BLaER1 (cell line): Measurements from ENCODE around the gene ATL2.

ENCODE experiments used
- H3K27ac ChIP-seq: shearing (Covaris generic); formaldehyde crosslinking; 2 replicates; pipeline ENCODE4 v1.8.1; 2022
- H3K27me3 ChIP-seq: shearing (Covaris generic); formaldehyde crosslinking; 2 replicates; pipeline ENCODE4 v1.8.1; 2022
- H3K36me3 ChIP-seq: shearing (Covaris generic); formaldehyde crosslinking; 2 replicates; pipeline ENCODE4 v1.8.1; 2022
- H3K4me1 ChIP-seq: shearing (Covaris generic); formaldehyde crosslinking; 2 replicates; pipeline ENCODE4 v1.8.1; 2022
- H3K4me2 ChIP-seq: shearing (Covaris generic); formaldehyde crosslinking; 2 replicates; pipeline ENCODE4 v1.8.1; 2022
- H3K4me3 ChIP-seq: shearing (Covaris generic); formaldehyde crosslinking; 2 replicates; pipeline ENCODE4 v1.8.1; 2022
- H3K9ac ChIP-seq: shearing (Covaris generic); formaldehyde crosslinking; 2 replicates; pipeline ENCODE4 v1.8.1; 2022
- H3K9me3 ChIP-seq: shearing (Covaris generic); formaldehyde crosslinking; 2 replicates; pipeline ENCODE4 v1.8.1; 2022
- H4K20me1 ChIP-seq: shearing (Covaris generic); formaldehyde crosslinking; 2 replicates; pipeline ENCODE4 v1.8.1; 2022
- Cebpa-rat ChIP-seq: shearing (Covaris generic); IDR thresholded peaks from 2 replicates; pipeline ENCODE4 v1.8.1; 2022

Gene ATL2

GRCh38 chr2:38254796-38255195 lies 122.3 kb downstream of the ATL2 start:
- no peak overlapping the region for H3K4me2 ChIP-seq
- no peak overlapping the region for H3K9ac ChIP-seq
- H3K9me3 ChIP-seq = peaks cover 8% of the 10 kb centered on the region; the same call in 1 of the 2 replicates
- no peak overlapping the region for H3K4me3 ChIP-seq
- no peak overlapping the region for H3K27ac ChIP-seq
- H3K27me3 ChIP-seq = no peaks in the 10 kb centered on the region
- TF ChIP-seq Cebpa-rat = no peak
- H4K20me1 ChIP-seq = no peaks in the 10 kb centered on the region
- H3K4me1 ChIP-seq = no peaks in the 10 kb centered on the region
- H3K36me3 ChIP-seq = no peaks in the 10 kb centered on the region

GRCh38 chr2:38251940-38252339 lies 125.1 kb downstream of the ATL2 start:
- no peaks in the 10 kb centered on the region for H4K20me1 ChIP-seq
- no peaks in the 10 kb centered on the region for H3K27me3 ChIP-seq
- H3K9me3 ChIP-seq = peaks cover 8% of the 10 kb centered on the region; the same call in 1 of the 2 replicates
- no peak overlapping the region for H3K4me3 ChIP-seq
- H3K4me2 ChIP-seq = no peak overlapping the region
- H3K9ac ChIP-seq = no peak overlapping the region
- H3K36me3 ChIP-seq = no peaks in the 10 kb centered on the region
- no peaks in the 10 kb centered on the region for H3K4me1 ChIP-seq
- no peak overlapping the region for H3K27ac ChIP-seq
- TF ChIP-seq Cebpa-rat = no peak

- Histone ChIP-seq H3K27ac (no peak overlapping the region), H3K27me3 (no peaks in the 10 kb centered on the region), H3K36me3 (no peaks in the 10 kb centered on the region), H3K9me3 (no peaks in the 10 kb centered on the region), H4K20me1 (no peaks in the 10 kb centered on the region), H3K4me3 (no peak overlapping the region), H3K4me1 (no peaks in the 10 kb centered on the region), H3K9ac (no peak overlapping the region), H3K4me2 (no peak overlapping the region)
- no peak for TF ChIP-seq Cebpa-rat
Observed at GRCh38 chr2:38248707-38249106, 128.4 kb downstream of the ATL2 start.

GRCh38 chr2:38248255-38248654 lies 128.8 kb downstream of the ATL2 start:
- no peaks in the 10 kb centered on the region for H4K20me1 ChIP-seq
- H3K4me2 ChIP-seq = no peak overlapping the region
- no peak overlapping the region for H3K4me3 ChIP-seq
- H3K9me3 ChIP-seq = no peaks in the 10 kb centered on the region
- no peak for TF ChIP-seq Cebpa-rat
- H3K27me3 ChIP-seq = no peaks in the 10 kb centered on the region
- H3K36me3 ChIP-seq = no peaks in the 10 kb centered on the region
- H3K4me1 ChIP-seq = no peaks in the 10 kb centered on the region
- H3K9ac ChIP-seq = no peak overlapping the region
- no peak overlapping the region for H3K27ac ChIP-seq

GRCh38 chr2:38246105-38246504 lies 131.0 kb downstream of the ATL2 start:
- no peak for TF ChIP-seq Cebpa-rat
- no peaks in the 10 kb centered on the region for H3K27me3 ChIP-seq

GRCh38 chr2:38245114-38245641 lies 131.9 kb downstream of the ATL2 start:
- Histone ChIP-seq H3K9ac (no peak overlapping the region), H3K27me3 (no peaks in the 10 kb centered on the region), H4K20me1 (no peaks in the 10 kb centered on the region), H3K36me3 (no peaks in the 10 kb centered on the region), H3K4me1 (no peaks in the 10 kb centered on the region), H3K9me3 (no peaks in the 10 kb centered on the region), H3K4me2 (no peak overlapping the region), H3K4me3 (no peak overlapping the region), H3K27ac (no peak overlapping the region)
- TF ChIP-seq Cebpa-rat = no peak

More at GRCh38 chr2:38246105-38246504, 131.0 kb downstream of the ATL2 start:
- no peaks in the 10 kb centered on the region for H4K20me1 ChIP-seq
- no peaks in the 10 kb centered on the region for H3K9me3 ChIP-seq
- H3K4me3 ChIP-seq = no peak overlapping the region
- H3K36me3 ChIP-seq = no peaks in the 10 kb centered on the region
- no peaks in the 10 kb centered on the region for H3K4me1 ChIP-seq
- no peak overlapping the region for H3K27ac ChIP-seq
- H3K9ac ChIP-seq = no peak overlapping the region
- H3K4me2 ChIP-seq = no peak overlapping the region

GRCh38 chr2:38244301-38244700 lies 132.8 kb downstream of the ATL2 start:
- H3K4me3 ChIP-seq = no peak overlapping the region
- H3K4me1 ChIP-seq = no peaks in the 10 kb centered on the region
- no peak overlapping the region for H3K4me2 ChIP-seq
- H3K9me3 ChIP-seq = no peaks in the 10 kb centered on the region
- no peaks in the 10 kb centered on the region for H4K20me1 ChIP-seq
- no peak for TF ChIP-seq Cebpa-rat
- no peaks in the 10 kb centered on the region for H3K36me3 ChIP-seq
- H3K27ac ChIP-seq = no peak overlapping the region
- H3K27me3 ChIP-seq = no peaks in the 10 kb centered on the region
- no peak overlapping the region for H3K9ac ChIP-seq
